Choroid plexus epithelial cell (primary cell): ENCODE measurements around the gene ULBP3.
"Not testable (repeated sequence)": the region's sequence is repeated elsewhere in the genome, so short reads cannot be mapped to it uniquely, and the experiment has no call there.

Source experiments
- DNase-seq: peaks from one replicate; pipeline ENCODE4 v3.0.0-alpha.2; 2010; ENCODE audit warnings: low read depth
- H3K4me3 ChIP-seq: 2 replicates; pipeline ENCODE4 v1.5.1; 2011; ENCODE audit warnings: low read depth, mild to moderate bottlenecking, control low read depth, low read length, moderate library complexity
- TF ChIP-seq, protein P1 (sequence below): conservative IDR thresholded peaks from 2 replicates; pipeline ENCODE4 v1.5.1; 2011; ENCODE audit warnings: low read depth, mild to moderate bottlenecking, control low read depth, inconsistent platforms, low read length, moderate library complexity

Gene ULBP3

DNA sequence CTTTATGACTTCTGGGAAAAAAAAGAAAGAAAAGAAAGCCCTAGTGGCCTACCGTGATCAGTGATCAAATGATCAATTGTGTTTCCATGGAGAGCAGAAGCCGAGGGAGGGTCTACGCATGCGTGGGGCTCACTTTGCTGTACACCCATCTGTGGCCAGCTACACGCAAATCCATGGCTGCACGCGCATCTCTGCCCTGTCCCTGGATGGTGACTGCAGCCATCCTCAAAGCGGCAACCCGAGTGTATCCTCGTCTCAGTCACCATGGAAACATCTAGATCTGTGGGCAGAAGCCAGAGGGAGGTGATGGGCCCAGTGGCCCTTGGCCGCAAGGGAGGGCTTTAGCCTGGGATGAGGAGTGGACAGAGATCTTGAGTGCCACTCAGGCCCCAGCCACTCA lies 785 bp upstream of the ULBP3 start:
- DNase-seq: no peak
- TF ChIP-seq, protein P1, sequence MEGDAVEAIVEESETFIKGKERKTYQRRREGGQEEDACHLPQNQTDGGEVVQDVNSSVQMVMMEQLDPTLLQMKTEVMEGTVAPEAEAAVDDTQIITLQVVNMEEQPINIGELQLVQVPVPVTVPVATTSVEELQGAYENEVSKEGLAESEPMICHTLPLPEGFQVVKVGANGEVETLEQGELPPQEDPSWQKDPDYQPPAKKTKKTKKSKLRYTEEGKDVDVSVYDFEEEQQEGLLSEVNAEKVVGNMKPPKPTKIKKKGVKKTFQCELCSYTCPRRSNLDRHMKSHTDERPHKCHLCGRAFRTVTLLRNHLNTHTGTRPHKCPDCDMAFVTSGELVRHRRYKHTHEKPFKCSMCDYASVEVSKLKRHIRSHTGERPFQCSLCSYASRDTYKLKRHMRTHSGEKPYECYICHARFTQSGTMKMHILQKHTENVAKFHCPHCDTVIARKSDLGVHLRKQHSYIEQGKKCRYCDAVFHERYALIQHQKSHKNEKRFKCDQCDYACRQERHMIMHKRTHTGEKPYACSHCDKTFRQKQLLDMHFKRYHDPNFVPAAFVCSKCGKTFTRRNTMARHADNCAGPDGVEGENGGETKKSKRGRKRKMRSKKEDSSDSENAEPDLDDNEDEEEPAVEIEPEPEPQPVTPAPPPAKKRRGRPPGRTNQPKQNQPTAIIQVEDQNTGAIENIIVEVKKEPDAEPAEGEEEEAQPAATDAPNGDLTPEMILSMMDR: no peak
- H3K4me3 ChIP-seq: no peak overlapping the region

DNA sequence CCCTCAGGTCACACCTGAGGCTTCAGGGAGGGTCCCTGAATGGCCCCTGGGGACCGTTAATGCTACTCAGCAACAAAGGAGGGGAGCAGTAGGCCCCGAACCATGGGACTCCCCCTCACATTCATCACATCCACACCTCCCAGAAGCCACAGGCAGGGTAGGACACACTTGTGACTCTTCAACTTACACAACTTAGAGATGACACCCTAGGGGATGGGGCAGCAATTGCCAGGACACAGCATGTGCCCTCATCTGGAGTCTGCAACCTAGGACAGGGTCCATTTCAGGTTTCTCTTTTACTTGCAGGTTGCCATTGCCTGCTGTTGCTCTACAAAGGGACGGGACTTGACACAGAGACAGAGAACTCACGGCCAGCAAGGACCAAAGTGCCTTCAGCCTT lies 770 bp downstream of the ULBP3 start:
- TF ChIP-seq, protein P1: no peak
- peak overlapping the region; percentile 69 for H3K4me3 ChIP-seq
- DNase-seq: no peak

DNA sequence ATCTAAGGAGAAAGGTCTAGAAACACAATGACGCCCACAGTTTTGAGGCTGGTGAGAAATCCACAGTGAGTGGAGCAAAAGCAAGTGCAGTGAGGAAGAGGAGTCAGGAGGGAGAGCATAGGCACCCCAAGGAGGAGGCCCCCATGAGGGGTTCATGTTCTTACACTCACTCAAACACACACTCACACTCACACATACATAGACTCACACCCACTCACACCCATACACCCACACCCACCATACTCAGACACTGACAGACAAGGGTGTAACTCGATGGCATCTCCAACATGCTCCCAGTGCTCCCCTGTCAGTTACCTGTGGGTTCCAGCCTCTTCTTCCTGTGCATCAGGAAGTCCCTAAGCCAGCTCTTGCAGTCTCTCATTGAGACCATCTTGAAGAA lies 3.8 kb downstream of the ULBP3 start:
- no peak overlapping the region for H3K4me3 ChIP-seq
- no peak for DNase-seq
- TF ChIP-seq, protein P1: no peak

DNA sequence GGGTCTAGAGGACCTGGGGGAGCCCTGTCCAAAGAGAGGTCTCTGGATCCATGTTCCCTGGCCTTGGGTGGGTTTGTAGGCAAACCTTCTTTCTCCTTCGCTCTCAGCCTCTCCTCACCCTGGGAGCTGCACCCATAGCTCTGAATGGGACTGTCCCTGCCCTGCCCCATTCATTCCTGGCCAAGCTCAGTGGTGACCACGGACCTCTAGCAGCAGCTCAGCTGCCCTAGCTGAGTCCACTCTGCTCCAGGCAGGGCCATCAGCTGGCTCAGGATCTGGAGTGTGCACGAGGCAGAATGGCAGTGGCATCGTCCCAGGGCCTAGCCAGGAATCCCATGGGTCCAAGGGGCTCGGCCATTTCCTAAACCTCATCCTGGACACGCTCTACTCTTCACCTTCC lies 5.3 kb downstream of the ULBP3 start:
- no peak overlapping the region for H3K4me3 ChIP-seq
- DNase-seq: no peak
- TF ChIP-seq, protein P1: no peak

DNA sequence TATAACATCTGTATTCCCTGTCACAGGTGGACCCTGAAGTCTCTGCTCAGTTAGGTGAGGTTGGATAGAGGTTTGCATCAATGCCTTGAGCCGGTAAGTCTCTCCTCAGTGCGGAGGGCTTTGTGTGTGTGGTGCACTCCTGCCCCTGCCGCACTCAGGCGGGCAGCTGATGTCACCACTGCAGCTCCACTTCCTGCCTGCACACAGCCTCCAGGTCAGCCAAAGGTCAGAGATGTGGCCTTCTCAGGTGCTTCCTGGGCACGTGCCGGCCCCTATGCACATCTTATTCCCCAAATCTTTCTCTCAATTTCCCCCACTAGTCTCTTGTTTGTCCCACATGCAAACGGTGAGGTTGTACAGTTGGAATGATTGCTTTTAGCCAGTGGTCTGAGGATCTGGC lies 8.9 kb downstream of the ULBP3 start:
- DNase-seq, H3K4me3 ChIP-seq: not testable (repeated sequence)

DNA sequence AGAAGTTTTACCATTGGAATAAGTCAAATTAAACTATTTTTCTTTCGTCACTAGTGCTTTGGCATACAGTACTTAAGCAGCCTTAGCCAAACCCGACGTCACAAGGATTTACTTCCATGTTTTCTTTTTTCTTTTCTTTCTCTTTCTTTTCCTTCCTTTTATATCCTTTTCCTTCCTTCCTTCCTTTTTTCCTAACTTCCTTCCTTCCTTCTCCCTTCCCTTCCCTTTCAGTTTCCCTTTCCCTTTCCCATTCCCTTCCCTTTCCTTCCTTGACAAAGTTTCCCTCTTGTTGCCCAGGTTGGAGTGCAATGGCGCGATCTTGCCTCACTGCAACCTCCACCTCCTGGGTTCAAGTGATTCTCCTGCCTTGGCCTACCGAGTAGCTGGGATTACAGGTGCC lies 9.9 kb downstream of the ULBP3 start:
- TF ChIP-seq, protein P1: no peak
- no peak for DNase-seq
- no peak overlapping the region for H3K4me3 ChIP-seq

DNA sequence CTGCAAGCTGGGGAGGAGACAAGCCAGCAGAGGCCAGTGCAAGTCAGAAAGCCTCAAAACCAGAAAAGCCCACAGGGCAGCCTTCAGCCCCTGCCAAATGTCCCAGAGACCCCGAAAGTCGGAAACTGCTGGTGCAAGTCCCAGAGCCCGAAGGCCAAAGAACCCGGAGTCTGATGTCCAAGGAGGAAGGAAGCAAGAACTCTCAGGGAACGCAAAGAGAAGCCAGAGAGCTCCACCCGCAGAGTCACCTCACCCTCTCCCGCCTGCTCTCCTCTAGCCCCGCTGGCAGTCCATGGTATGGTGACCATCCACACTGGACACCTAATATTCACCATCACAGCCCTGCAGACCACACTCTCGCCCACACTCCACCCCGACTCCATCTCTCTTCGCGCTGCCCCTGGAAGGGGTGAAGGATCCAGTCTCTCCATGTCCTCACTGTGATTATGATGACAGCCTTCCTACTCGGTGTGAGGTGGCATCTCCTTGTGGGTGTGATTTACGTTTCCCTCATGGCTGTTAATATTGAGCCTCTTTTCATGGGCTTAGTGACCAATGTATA lies 10.6 kb downstream of the ULBP3 start:
- no peak overlapping the region for H3K4me3 ChIP-seq
- TF ChIP-seq, protein P1: no peak
- DNase-seq: no peak
